K562 (cell line): Measurements from ENCODE around the gene SMG9. TPM values are rescaled to one million over a fixed set of nuclear protein-coding genes. Genes with fewer than 3 reads are reported as not detected.

ENCODE experiments used
- KHSRP ChIP-seq: fragments of 450-650 bp; IDR thresholded peaks from 2 replicates; pipeline ENCODE4 v1.6.1; 2017
- KLF10 ChIP-seq: fragments of 250-450 bp; sonication (Bioruptor Pico); IDR thresholded peaks from 2 replicates; pipeline ENCODE4 v1.6.1; 2021; ENCODE audit warnings: matching md5 sums
- NFE2L1 ChIP-seq: fragments of 450-650 bp; IDR thresholded peaks from 2 replicates; pipeline ENCODE4 v1.6.1; 2016; ENCODE audit warnings: missing genetic modification characterization, low read depth, mild to moderate bottlenecking, missing compliant biosample characterization, moderate library complexity, borderline replicate concordance
- RBM17 ChIP-seq: fragments of 200-400 bp; formaldehyde crosslinking; IDR thresholded peaks from 2 replicates; pipeline ENCODE4 v1.6.1; 2017; ENCODE audit warnings: low read depth, mild to moderate bottlenecking, low read length, borderline replicate concordance
- SMAD3 ChIP-seq: fragments of 450-650 bp; formaldehyde crosslinking; conservative IDR thresholded peaks from 2 replicates; pipeline ENCODE4 v1.4.0; 2020; ENCODE audit warnings: mild to moderate bottlenecking
- SP2 ChIP-seq: IDR thresholded peaks from 2 replicates; pipeline ENCODE4 v1.6.1; 2011; ENCODE audit warnings: mild to moderate bottlenecking, low read depth, low read length, moderate library complexity; ENCODE audit not compliant: poor library complexity, severe bottlenecking; ENCODE audit errors: extremely low read depth
- TAF7 ChIP-seq: fragments of 450-650 bp; IDR thresholded peaks from 2 replicates; pipeline ENCODE4 v1.6.1; 2016; ENCODE audit warnings: missing genetic modification characterization, missing compliant biosample characterization
- ZNF165 ChIP-seq: fragments of 250-450 bp; sonication (Bioruptor Pico); IDR thresholded peaks from 2 replicates; pipeline ENCODE4 v1.4.0; 2020; ENCODE audit warnings: borderline replicate concordance
- ZNF384 ChIP-seq: IDR thresholded peaks from 2 replicates; pipeline ENCODE4 v1.6.1; 2012; ENCODE audit warnings: low read depth, low read length, improper control_type of control experiment
- polyA plus RNA-seq, 8 experiments: library from polyadenylated mRNA; depleted of rRNA in 4 of 8; stranded (reverse) in 5 of 8; unstranded in 3 of 8; fragments of >200 nt; fragmentation: Nextera tagmentation in 2 of 8; fragmentation: Illumina TruSeq in 1 of 8; extraction: Ambion mirVana in 2 of 8; extraction: Trizol in 1 of 8; gene quantifications; 2 replicates each; pipeline versions ENCODE4 v1.2.1 to v1.2.3, GENCODE V29; 2011 to 2014; ENCODE audit warnings: inconsistent platforms in 1 of 8, missing spikeins in 1 of 8
- total RNA-seq, 7 experiments: library from RNA; depleted of rRNA in 6 of 7; stranded (reverse); fragments of >200 nt in 6 of 7; fragmentation: Illumina TruSeq in 2 of 7; extraction: Trizol in 2 of 7; gene quantifications; 2 replicates each; pipeline versions ENCODE4 v1.2.1 to v1.2.3, GENCODE V29; 2011 to 2021; ENCODE audit warnings: low replicate concordance in 1 of 7
- TF ChIP-seq, protein P1 (sequence below): fragments of 450-650 bp; IDR thresholded peaks from 2 replicates; pipeline ENCODE4 v1.7.1; 2018; ENCODE audit warnings: mild to moderate bottlenecking, low read depth; ENCODE audit not compliant: partially characterized antibody
- TF ChIP-seq, protein P2 (sequence below): fragments of 450-650 bp; IDR thresholded peaks from 2 replicates; pipeline ENCODE4 v1.6.1; 2016; ENCODE audit warnings: missing biosample characterization, missing genetic modification characterization
- TF ChIP-seq, protein P3 (sequence below): fragments of 250-450 bp; sonication (Bioruptor Pico); IDR thresholded peaks from 2 replicates; pipeline ENCODE4 v1.5.0; 2021
- TF ChIP-seq, protein P4 (sequence below): fragments of 450-650 bp; formaldehyde crosslinking; IDR thresholded peaks from 2 replicates; pipeline ENCODE4 v1.4.0; 2022; ENCODE audit warnings: mild to moderate bottlenecking, moderate library complexity
- TF ChIP-seq, protein P5 (sequence below): fragments of 250-450 bp; sonication (Bioruptor Pico); IDR thresholded peaks from 2 replicates; pipeline ENCODE4 v1.4.0; 2020; ENCODE audit warnings: mild to moderate bottlenecking
- TF ChIP-seq, protein P6 (sequence below), 2 experiments: IDR thresholded peaks; 2 replicates each; pipeline ENCODE4 v1.6.1; 2011; ENCODE audit warnings: borderline replicate concordance in 1 of 2, control low read depth in 1 of 2, low read depth in 1 of 2, low read length in 1 of 2, mild to moderate bottlenecking in 1 of 2, mixed read lengths in 1 of 2, moderate library complexity in 1 of 2; ENCODE audit not compliant: insufficient read depth in 1 of 2, insufficient read length in 1 of 2, poor library complexity in 1 of 2, severe bottlenecking in 1 of 2; ENCODE audit errors: extremely low read depth in 1 of 2
- TF ChIP-seq, protein P7 (sequence below): fragments of 250-450 bp; sonication (Bioruptor Pico); IDR thresholded peaks from 2 replicates; pipeline ENCODE4 v1.8.0; 2022; ENCODE audit warnings: inconsistent platforms

Gene SMG9
- total and polyA plus RNA-seq, 9 of the 15 experiments (the other 6 are each of a cell fraction or from before 2014, with no cell fraction given): 1.7 to 79.7 (median 40.2) TPM

DNA sequence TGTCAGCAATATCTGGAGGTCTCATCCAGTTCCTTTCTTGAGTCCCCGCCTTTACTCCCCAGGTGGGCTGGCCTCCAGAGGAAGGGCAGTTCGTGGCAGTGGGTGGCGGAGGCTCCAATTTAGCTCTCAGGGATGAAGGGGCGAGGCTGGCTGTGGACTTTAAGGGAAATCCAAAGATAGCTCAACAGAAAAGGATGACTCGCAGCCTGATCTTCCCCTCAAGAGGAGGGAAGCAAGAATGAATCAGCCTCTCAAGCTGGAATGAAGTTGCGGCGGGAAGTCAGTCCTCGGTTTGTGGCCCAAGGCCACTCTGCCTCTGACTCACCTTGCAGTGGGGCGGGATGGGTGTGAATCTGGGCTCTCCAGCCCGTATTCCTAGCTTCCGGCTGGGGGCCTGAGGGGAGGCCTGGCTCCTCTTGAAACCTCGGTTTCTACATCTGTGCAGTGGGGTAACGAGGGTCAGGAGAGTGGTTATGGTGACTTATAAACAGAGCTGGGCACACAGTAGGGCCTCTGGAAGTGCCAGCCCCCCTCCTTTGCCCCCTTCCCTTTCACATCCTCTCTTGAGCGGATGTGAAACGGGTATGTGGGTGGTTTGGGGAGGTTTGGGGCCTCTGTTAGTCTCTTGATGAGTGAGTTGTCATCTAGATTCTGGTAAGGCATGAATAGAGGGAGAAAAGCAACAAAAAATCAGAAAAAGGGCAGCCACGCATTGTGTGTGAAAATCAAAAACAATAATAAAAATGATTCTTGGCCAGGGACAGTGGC, 10.5 kb upstream of the SMG9 start (continued):
- TF ChIP-seq, protein P1, sequence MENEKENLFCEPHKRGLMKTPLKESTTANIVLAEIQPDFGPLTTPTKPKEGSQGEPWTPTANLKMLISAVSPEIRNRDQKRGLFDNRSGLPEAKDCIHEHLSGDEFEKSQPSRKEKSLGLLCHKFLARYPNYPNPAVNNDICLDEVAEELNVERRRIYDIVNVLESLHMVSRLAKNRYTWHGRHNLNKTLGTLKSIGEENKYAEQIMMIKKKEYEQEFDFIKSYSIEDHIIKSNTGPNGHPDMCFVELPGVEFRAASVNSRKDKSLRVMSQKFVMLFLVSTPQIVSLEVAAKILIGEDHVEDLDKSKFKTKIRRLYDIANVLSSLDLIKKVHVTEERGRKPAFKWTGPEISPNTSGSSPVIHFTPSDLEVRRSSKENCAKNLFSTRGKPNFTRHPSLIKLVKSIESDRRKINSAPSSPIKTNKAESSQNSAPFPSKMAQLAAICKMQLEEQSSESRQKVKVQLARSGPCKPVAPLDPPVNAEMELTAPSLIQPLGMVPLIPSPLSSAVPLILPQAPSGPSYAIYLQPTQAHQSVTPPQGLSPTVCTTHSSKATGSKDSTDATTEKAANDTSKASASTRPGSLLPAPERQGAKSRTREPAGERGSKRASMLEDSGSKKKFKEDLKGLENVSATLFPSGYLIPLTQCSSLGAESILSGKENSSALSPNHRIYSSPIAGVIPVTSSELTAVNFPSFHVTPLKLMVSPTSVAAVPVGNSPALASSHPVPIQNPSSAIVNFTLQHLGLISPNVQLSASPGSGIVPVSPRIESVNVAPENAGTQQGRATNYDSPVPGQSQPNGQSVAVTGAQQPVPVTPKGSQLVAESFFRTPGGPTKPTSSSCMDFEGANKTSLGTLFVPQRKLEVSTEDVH: no peak
- no peak for TF ChIP-seq SMAD3 (CRISPR knock-in tag)
- TF ChIP-seq SP2: no peak
- no peak for TF ChIP-seq KHSRP
- no peak for TF ChIP-seq RBM17
- TF ChIP-seq, protein P2, sequence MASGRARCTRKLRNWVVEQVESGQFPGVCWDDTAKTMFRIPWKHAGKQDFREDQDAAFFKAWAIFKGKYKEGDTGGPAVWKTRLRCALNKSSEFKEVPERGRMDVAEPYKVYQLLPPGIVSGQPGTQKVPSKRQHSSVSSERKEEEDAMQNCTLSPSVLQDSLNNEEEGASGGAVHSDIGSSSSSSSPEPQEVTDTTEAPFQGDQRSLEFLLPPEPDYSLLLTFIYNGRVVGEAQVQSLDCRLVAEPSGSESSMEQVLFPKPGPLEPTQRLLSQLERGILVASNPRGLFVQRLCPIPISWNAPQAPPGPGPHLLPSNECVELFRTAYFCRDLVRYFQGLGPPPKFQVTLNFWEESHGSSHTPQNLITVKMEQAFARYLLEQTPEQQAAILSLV (tag): no peak
- TF ChIP-seq, protein P3, sequence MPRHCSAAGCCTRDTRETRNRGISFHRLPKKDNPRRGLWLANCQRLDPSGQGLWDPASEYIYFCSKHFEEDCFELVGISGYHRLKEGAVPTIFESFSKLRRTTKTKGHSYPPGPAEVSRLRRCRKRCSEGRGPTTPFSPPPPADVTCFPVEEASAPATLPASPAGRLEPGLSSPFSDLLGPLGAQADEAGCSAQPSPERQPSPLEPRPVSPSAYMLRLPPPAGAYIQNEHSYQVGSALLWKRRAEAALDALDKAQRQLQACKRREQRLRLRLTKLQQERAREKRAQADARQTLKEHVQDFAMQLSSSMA: no peak
- TF ChIP-seq ZNF165 (CRISPR knock-in tag): no peak
- no peak for TF ChIP-seq KLF10
- TF ChIP-seq TAF7: no peak
- TF ChIP-seq ZNF384: no peak
- TF ChIP-seq, protein P4, sequence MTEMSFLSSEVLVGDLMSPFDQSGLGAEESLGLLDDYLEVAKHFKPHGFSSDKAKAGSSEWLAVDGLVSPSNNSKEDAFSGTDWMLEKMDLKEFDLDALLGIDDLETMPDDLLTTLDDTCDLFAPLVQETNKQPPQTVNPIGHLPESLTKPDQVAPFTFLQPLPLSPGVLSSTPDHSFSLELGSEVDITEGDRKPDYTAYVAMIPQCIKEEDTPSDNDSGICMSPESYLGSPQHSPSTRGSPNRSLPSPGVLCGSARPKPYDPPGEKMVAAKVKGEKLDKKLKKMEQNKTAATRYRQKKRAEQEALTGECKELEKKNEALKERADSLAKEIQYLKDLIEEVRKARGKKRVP (CRISPR knock-in tag): no peak
- TF ChIP-seq, protein P5, sequence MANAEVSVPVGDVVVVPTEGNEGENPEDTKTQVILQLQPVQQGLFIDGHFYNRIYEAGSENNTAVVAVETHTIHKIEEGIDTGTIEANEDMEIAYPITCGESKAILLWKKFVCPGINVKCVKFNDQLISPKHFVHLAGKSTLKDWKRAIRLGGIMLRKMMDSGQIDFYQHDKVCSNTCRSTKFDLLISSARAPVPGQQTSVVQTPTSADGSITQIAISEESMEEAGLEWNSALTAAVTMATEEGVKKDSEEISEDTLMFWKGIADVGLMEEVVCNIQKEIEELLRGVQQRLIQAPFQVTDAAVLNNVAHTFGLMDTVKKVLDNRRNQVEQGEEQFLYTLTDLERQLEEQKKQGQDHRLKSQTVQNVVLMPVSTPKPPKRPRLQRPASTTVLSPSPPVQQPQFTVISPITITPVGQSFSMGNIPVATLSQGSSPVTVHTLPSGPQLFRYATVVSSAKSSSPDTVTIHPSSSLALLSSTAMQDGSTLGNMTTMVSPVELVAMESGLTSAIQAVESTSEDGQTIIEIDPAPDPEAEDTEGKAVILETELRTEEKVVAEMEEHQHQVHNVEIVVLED (CRISPR knock-in tag): no peak
- TF ChIP-seq, protein P6, sequence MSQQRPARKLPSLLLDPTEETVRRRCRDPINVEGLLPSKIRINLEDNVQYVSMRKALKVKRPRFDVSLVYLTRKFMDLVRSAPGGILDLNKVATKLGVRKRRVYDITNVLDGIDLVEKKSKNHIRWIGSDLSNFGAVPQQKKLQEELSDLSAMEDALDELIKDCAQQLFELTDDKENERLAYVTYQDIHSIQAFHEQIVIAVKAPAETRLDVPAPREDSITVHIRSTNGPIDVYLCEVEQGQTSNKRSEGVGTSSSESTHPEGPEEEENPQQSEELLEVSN (IDR thresholded peaks at IDR 0.05; ENCODE audit: borderline replicate concordance in 1 of 2, extremely low read depth in 1 of 2, insufficient read depth in 1 of 2, insufficient read length in 1 of 2, low read depth in 1 of 2, low read length in 1 of 2, poor library complexity in 1 of 2, severe bottlenecking in 1 of 2): peak in 1 of 2 experiments; percentile 47
- TF ChIP-seq NFE2L1 (tag): no peak
- TF ChIP-seq, protein P7, sequence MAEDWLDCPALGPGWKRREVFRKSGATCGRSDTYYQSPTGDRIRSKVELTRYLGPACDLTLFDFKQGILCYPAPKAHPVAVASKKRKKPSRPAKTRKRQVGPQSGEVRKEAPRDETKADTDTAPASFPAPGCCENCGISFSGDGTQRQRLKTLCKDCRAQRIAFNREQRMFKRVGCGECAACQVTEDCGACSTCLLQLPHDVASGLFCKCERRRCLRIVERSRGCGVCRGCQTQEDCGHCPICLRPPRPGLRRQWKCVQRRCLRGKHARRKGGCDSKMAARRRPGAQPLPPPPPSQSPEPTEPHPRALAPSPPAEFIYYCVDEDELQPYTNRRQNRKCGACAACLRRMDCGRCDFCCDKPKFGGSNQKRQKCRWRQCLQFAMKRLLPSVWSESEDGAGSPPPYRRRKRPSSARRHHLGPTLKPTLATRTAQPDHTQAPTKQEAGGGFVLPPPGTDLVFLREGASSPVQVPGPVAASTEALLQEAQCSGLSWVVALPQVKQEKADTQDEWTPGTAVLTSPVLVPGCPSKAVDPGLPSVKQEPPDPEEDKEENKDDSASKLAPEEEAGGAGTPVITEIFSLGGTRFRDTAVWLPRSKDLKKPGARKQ (CRISPR knock-in tag): no peak
